Uterus (tissue), 2 donors: ENCODE results near the gene PRKD3.

Experiments
- POLR2A ChIP-seq, 2 donors: fragments of 450-650 bp; IDR thresholded peaks; one replicate each; pipeline ENCODE4 v1.6.1; 2016; ENCODE audit warnings: antibody characterized with exemption in 2 of 2, mild to moderate bottlenecking in 1 of 2, moderate library complexity in 1 of 2
- TF ChIP-seq, protein P1 (sequence below), 4 experiments: fragments of 200-600 bp in 2 of 4; fragments of 450-650 bp in 2 of 4; sonication (generic) in 2 of 4; IDR thresholded peaks; one replicate each; pipeline ENCODE4 v1.5.1; 2016 to 2019; ENCODE audit warnings: antibody characterized with exemption in 4 of 4, mild to moderate bottlenecking in 2 of 4, moderate library complexity in 1 of 4

DNA sequence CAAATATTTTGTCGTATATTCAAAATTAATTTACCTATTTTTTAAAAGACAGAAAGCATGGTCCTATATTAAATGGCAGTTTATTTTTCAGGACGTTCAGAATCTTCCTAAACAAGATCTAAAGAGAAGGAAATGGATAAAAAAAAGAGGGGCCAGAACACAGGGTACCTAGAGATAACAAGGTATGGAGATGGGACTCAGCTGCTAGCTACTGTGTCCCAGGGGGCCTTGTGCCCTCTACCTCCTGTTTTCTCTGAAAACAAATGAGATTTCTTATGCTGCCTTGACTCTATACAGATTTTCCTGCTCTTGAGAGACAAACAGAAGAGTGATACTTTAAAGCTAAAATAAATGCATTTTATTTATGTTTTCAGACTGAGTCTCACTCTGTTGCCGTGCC lies 9.3 kb downstream of the PRKD3 start:
- TF ChIP-seq, protein P1, sequence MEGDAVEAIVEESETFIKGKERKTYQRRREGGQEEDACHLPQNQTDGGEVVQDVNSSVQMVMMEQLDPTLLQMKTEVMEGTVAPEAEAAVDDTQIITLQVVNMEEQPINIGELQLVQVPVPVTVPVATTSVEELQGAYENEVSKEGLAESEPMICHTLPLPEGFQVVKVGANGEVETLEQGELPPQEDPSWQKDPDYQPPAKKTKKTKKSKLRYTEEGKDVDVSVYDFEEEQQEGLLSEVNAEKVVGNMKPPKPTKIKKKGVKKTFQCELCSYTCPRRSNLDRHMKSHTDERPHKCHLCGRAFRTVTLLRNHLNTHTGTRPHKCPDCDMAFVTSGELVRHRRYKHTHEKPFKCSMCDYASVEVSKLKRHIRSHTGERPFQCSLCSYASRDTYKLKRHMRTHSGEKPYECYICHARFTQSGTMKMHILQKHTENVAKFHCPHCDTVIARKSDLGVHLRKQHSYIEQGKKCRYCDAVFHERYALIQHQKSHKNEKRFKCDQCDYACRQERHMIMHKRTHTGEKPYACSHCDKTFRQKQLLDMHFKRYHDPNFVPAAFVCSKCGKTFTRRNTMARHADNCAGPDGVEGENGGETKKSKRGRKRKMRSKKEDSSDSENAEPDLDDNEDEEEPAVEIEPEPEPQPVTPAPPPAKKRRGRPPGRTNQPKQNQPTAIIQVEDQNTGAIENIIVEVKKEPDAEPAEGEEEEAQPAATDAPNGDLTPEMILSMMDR (IDR thresholded peaks at IDR 0.05) = no peak
- no peak for TF ChIP-seq POLR2A (IDR thresholded peaks at IDR 0.05)
